ENCODE results near the gene CCDC148. TPM values are rescaled to one million over a fixed set of nuclear protein-coding genes. Genes with fewer than 3 reads are reported as not detected.

CCDC148 gene
- total and polyA plus RNA-seq, 2 donors (not counting 1 experiment from before 2014, with no cell fraction given), result not detected

DNA sequence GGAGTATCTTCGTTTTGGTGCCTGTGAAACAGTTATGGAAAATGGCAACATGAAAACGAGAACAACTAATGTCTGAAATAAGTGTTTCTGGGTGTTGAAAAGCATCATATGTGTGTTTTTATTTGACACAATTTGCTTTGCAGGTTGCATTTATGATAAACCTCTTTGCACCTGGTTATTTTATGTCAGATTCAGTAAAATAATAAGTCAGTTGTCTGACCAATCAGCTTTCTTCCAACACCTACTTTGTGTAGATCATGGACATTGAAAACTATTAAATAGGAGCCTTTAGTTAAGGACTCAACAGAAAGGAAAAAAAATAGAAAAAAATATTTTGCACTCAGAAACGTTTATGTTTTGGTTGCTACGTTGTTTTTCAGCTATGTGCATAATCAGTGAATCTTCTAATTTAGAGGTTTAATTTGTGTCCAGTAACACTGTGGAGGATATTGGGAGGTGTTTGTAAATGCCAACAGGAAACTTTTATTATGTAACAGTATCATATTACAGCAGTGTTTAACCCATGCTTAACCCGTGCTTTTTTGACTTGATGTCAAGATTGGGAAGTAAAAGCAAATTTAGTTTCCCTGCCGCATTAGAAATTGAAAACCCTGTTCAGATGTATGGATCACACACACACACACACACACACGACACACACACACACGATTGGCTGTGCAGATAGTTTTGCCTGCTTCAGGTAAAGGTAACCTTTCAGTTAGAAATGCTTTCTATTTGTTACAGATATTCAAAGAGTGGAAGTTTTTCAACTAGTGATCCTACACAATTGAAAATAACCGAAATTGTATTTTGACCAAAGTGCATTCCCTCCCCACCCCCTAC, 2.8 kb upstream of the CCDC148 start:
- DNase-seq, result no peak
- H3K27me3 ChIP-seq (replicated peaks in 1 of 4; ENCODE audit: control extremely low read depth in 1 of 4, control insufficient read depth in 3 of 4, insufficient read depth in 4 of 4, low read length in 3 of 4), result peaks cover 0 to 14% (median 6%) of the 10 kb centered on the region in 4 experiments
- H3K4me1 Mint-ChIP-seq, result peaks cover 17% of the 10 kb centered on the region

More for the DNA sequence above, 2.8 kb upstream of the CCDC148 start:
- Histone ChIP-seq H3K9ac (ENCODE audit: low read length) (no peak overlapping the region), H3K4me2 (replicated peaks; ENCODE audit: low read depth, low read length, poor library complexity, severe bottlenecking) (no peak overlapping the region), H3K36me3 (replicated peaks in 1 of 2; ENCODE audit: control extremely low read depth in 1 of 2, control insufficient read depth in 1 of 2, extremely low read depth in 1 of 2, insufficient read depth in 2 of 2, low read length in 1 of 2) (no peaks in the 10 kb centered on the region), H2AFZ (ENCODE audit: insufficient read depth, low read depth, low read length, poor library complexity, severe bottlenecking) (no peak overlapping the region), H3K9me3 (ENCODE audit: control extremely low read depth in 1 of 3, control insufficient read depth in 2 of 3, insufficient read depth in 1 of 3, low read length in 2 of 3) (no peaks in the 10 kb centered on the region), H3K79me2 (ENCODE audit: control insufficient read depth, insufficient read depth, low read length) (no peaks in the 10 kb centered on the region), H3K27ac (ENCODE audit: low read length in 2 of 2) (no peak overlapping the region), H3K4me1 (ENCODE audit: control insufficient read depth in 2 of 2, insufficient read depth in 2 of 2, low read length in 2 of 2) (peaks cover 12 to 16% of the 10 kb centered on the region in 2 donors), H4K20me1 (ENCODE audit: control insufficient read depth, insufficient read depth, low read length, poor library complexity, severe bottlenecking) (no peaks in the 10 kb centered on the region), H3K4me3 (ENCODE audit: control extremely low read depth in 1 of 5, extremely low read depth in 1 of 5, insufficient read depth in 1 of 5, low read depth in 2 of 5, low read length in 4 of 5) (no peak overlapping the region)
- POLR2A ChIA-PET, result no interaction called here
- Mint-ChIP-seq H3K9me3 (ENCODE audit: insufficient read depth) (no peaks in the 10 kb centered on the region), H3K27me3 (peaks cover 16% of the 10 kb centered on the region), H3K4me3 (no peak overlapping the region), H3K27ac (no peak overlapping the region)
- no peak for ATAC-seq (ENCODE audit: low read depth)
- 100% methylated on average over 2 of the region's 9 CpGs for WGBS (ENCODE audit: insufficient coverage)
- CTCF ChIA-PET, result interaction anchor here (1.5 to 1.7 kb wide), 2 partner anchors 9 to 279 kb away, joined by 5 to 6 read pairs; no protein-coding TSS in a partner anchor
- TF ChIP-seq, protein P1, sequence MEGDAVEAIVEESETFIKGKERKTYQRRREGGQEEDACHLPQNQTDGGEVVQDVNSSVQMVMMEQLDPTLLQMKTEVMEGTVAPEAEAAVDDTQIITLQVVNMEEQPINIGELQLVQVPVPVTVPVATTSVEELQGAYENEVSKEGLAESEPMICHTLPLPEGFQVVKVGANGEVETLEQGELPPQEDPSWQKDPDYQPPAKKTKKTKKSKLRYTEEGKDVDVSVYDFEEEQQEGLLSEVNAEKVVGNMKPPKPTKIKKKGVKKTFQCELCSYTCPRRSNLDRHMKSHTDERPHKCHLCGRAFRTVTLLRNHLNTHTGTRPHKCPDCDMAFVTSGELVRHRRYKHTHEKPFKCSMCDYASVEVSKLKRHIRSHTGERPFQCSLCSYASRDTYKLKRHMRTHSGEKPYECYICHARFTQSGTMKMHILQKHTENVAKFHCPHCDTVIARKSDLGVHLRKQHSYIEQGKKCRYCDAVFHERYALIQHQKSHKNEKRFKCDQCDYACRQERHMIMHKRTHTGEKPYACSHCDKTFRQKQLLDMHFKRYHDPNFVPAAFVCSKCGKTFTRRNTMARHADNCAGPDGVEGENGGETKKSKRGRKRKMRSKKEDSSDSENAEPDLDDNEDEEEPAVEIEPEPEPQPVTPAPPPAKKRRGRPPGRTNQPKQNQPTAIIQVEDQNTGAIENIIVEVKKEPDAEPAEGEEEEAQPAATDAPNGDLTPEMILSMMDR (IDR thresholded peaks at IDR 0.05), result no peak
- no peak for TF ChIP-seq EZH2 (IDR thresholded peaks at IDR 0.05; ENCODE audit: borderline replicate concordance, insufficient read depth, low read depth, low read length, poor library complexity, severe bottlenecking)
- intact Hi-C loops (cut with micrococcal nuclease), result loop anchor here (5.0 to 10.0 kb wide), 4 partner anchors 267 to 1443 kb away; partner anchors contain the start of genes ACVR1, LY75 and WDSUB1
